Pancreas (tissue), 10 donors: ENCODE measurements around the gene THSD7A. TPM values are rescaled to one million over a fixed set of nuclear protein-coding genes. Genes with fewer than 3 reads are reported as not detected.

Source experiments
- ATAC-seq, 4 donors: fragments of 200-7000 bp; cut with Tn5 transposase; one replicate each; pipeline versions ENCODE4 v1.8.0 to v1.9.1; 2020; ENCODE audit warnings: mild to moderate bottlenecking in 4 of 4, moderate library complexity in 4 of 4
- DNase-seq, 6 donors: peaks; one replicate each; pipeline ENCODE4 v3.0.0-alpha.2; 2020
- FAIRE-seq: peaks from 2 replicates; lab custom pipeline; 2012; peaks lifted over from hg19 to GRCh38; lab: Jason Lieb, UNC
- H3K27ac ChIP-seq, 4 donors: fragments of 200-600 bp; sonication (generic); 1 replicate in 3 of 4; 2 replicates in 1 of 4; pipeline versions ENCODE4 v1.5.0 to v1.8.0; 2020
- H3K27me3 ChIP-seq, 4 donors: fragments of 200-600 bp; one replicate each; pipeline ENCODE4 v1.8.0; 2021
- H3K36me3 ChIP-seq, 3 donors: fragments of 200-600 bp; sonication (generic) in 1 of 3; one replicate each; pipeline versions ENCODE4 v1.5.0 to v1.8.0; 2020 to 2021
- H3K4me1 ChIP-seq, 3 donors: fragments of 200-600 bp; one replicate each; pipeline ENCODE4 v1.8.0; 2021
- H3K4me3 ChIP-seq, 4 donors: fragments of 200-600 bp; sonication (generic) in 2 of 4; one replicate each; pipeline versions ENCODE4 v1.5.0 to v1.8.0; 2020 to 2021
- H3K9me3 ChIP-seq, 4 donors: fragments of 200-600 bp; one replicate each; pipeline ENCODE4 v1.8.0; 2021
- CTCF ChIP-seq, 4 donors: fragments of 200-600 bp; sonication (generic) in 3 of 4; IDR thresholded peaks; one replicate each; pipeline versions ENCODE4 v1.5.0 to v1.8.0; 2021; ENCODE audit warnings: antibody characterized with exemption in 4 of 4
- WGBS, 2 donors: extraction: QIAGEN DNeasy Blood & Tissue Kit; methylation state at CpG; one replicate each; pipeline ENCODE4 v1.1.7; 2013; 5-methylcytosine and 5-hydroxymethylcytosine counted together
- intact Hi-C, 3 donors: fragments of 100-400 bp; cut with DNase I; formaldehyde crosslinking; loops; one replicate each; pipeline versions ENCODE4 v1.11.1 to v1.14.2; 2022
- polyA plus RNA-seq, 2 donors: library from polyadenylated mRNA; stranded (reverse); fragments of 200-250 nt; gene quantifications; one replicate each; pipeline ENCODE4 v1.2.3, GENCODE V29; 2013
- total RNA-seq, 6 donors: library from RNA; stranded (reverse); fragmentation: NEBNext Ultra II Directional in 4 of 6; extraction: Animal tissue kit (Norgen Biotek cat#: 25700) in 4 of 6; gene quantifications; one replicate each; pipeline versions ENCODE4 v1.2.1 to v1.2.4, GENCODE V29; 2021 to 2023
- donor health status: healthy with polysubstance abuse.
- donor health status: DM: no; HTN: no; CAD: no; lungs with moderate emphysema.
- donor health status: DM: no; HTN: no; CAD: no.
- donor health status: control.
- donor health status: control.
- donor health status: Bipolar disorder and iron deficiency.
- donor health status: DM: yes; HTN: yes; CAD: no.
- donor health status: DM: no; HTN: no; CAD: no.
- donor health status: DM: no; HTN: no; CAD: no.
- donor health status: DM: yes; HTN: yes; CAD: no.

The THSD7A gene
- total and polyA plus RNA-seq, 8 donors: 0.30 to 3.7 (median 0.90) TPM

GRCh38 chr7:11427686-11428273 is 404.2 kb downstream of the THSD7A start:
- ATAC-seq (peak; percentile 56 to 88 (median 82)), FAIRE-seq (peak; percentile 93), DNase-seq (peak in 1 of 6 donors; percentile 13)
- no peaks in the 10 kb centered on the region for H3K9me3 ChIP-seq
- no peaks in the 10 kb centered on the region for H3K27me3 ChIP-seq
- peak; percentile 25 to 60 (median 54) for TF ChIP-seq CTCF (IDR thresholded peaks at IDR 0.05)
- intact Hi-C loops: loop anchor here in 1 of 3 donors (10.0 kb wide), 1 partner anchor 897 kb away; no protein-coding TSS in a partner anchor
- 0% methylated on average over 1 of the region's 1 CpG for WGBS, 2 donors
- no peaks in the 10 kb centered on the region for H3K4me1 ChIP-seq
- no peak overlapping the region for H3K4me3 ChIP-seq
- H3K36me3 ChIP-seq: no peaks in the 10 kb centered on the region
- no peak overlapping the region for H3K27ac ChIP-seq

GRCh38 chr7:11424006-11424405 is 408.0 kb downstream of the THSD7A start:
- Histone ChIP-seq H3K27me3 (no peaks in the 10 kb centered on the region), H3K4me3 (no peak overlapping the region), H3K4me1 (no peaks in the 10 kb centered on the region), H3K36me3 (no peaks in the 10 kb centered on the region), H3K27ac (no peak overlapping the region), H3K9me3 (no peaks in the 10 kb centered on the region)
- no peak for TF ChIP-seq CTCF (IDR thresholded peaks at IDR 0.05)
- intact Hi-C loops: loop anchor here in 1 of 3 donors (10.0 kb wide), 1 partner anchor 901 kb away; no protein-coding TSS in a partner anchor
- ATAC-seq: no peak
- 91 to 93% methylated on average over 2 of the region's 2 CpGs for WGBS, 2 donors
- DNase-seq: no peak
- FAIRE-seq: no peak

GRCh38 chr7:11420049-11420448 is 411.9 kb downstream of the THSD7A start:
- no peak for TF ChIP-seq CTCF (IDR thresholded peaks at IDR 0.05)
- no peak for FAIRE-seq
- ATAC-seq: no peak
- intact Hi-C loops: loop anchor here in 1 of 3 donors (10.0 kb wide), 1 partner anchor 905 kb away; no protein-coding TSS in a partner anchor
- Histone ChIP-seq H3K36me3 (no peaks in the 10 kb centered on the region), H3K27me3 (no peaks in the 10 kb centered on the region), H3K27ac (no peak overlapping the region), H3K4me1 (no peaks in the 10 kb centered on the region), H3K4me3 (no peak overlapping the region), H3K9me3 (no peaks in the 10 kb centered on the region)
- no peak for DNase-seq
- 21 to 26% methylated on average over 1 of the region's 1 CpG for WGBS, 2 donors

- ATAC-seq (no peak), DNase-seq (no peak), FAIRE-seq (no peak)
- no peak for TF ChIP-seq CTCF (IDR thresholded peaks at IDR 0.05)
- H3K4me1 ChIP-seq: no peaks in the 10 kb centered on the region
- H3K27ac ChIP-seq: no peak overlapping the region
- intact Hi-C loops: no loop called here
- 38 to 47% methylated on average over 1 of the region's 1 CpG for WGBS, 2 donors
- H3K4me3 ChIP-seq: no peak overlapping the region
- H3K27me3 ChIP-seq: no peaks in the 10 kb centered on the region
- no peaks in the 10 kb centered on the region for H3K9me3 ChIP-seq
- no peaks in the 10 kb centered on the region for H3K36me3 ChIP-seq
These were observed 415.1 kb downstream of the THSD7A start for GRCh38 chr7:11416641-11417458.
